CD4-positive, alpha-beta memory T cell (primary cell): Measurements from ENCODE around the gene TMEM154. TPM values are rescaled to one million over a fixed set of nuclear protein-coding genes. Genes with fewer than 3 reads are reported as not detected.
A peak's percentile ranks its signal among the peaks of the same experiment; 100 is the strongest.

Experiments used
- CTCF ChIA-PET: fragments of 350-600 bp; sonication (Branson Sonifier 250); formaldehyde crosslinking; loops from one replicate; lab custom pipeline; 2021; ENCODE audit warnings: inconsistent platforms; ENCODE audit not compliant: partially characterized antibody; lab: Charles Lee
- POLR2A ChIA-PET: fragments of 350-600 bp; sonication (Branson Sonifier 250); formaldehyde crosslinking; loops from one replicate; lab custom pipeline; 2021; ENCODE audit not compliant: partially characterized antibody; lab: Charles Lee
- DNase-seq, 5 donors: peaks; one replicate each; pipeline versions ENCODE4 v3.0.0 to v3.0.0-alpha.2; 2020 to 2022; ENCODE audit warnings: mixed read lengths in 1 of 5
- H3K27ac ChIP-seq: one replicate; pipeline ENCODE4 v1.7.0; 2013; ENCODE audit warnings: low read depth, low read length
- H3K27me3 ChIP-seq: 2 replicates; pipeline ENCODE4 v1.7.0; 2013; ENCODE audit warnings: mild to moderate bottlenecking, low read length, moderate library complexity; ENCODE audit not compliant: insufficient read depth
- H3K36me3 ChIP-seq: 2 replicates; pipeline ENCODE4 v1.7.0; 2013; ENCODE audit warnings: mild to moderate bottlenecking, low read length, moderate library complexity; ENCODE audit not compliant: insufficient read depth
- H3K4me1 ChIP-seq: 2 replicates; pipeline ENCODE4 v1.7.0; 2013; ENCODE audit warnings: mild to moderate bottlenecking, low read length, moderate library complexity; ENCODE audit not compliant: insufficient read depth
- H3K4me3 ChIP-seq, 2 donors: one replicate each; pipeline ENCODE4 v1.7.0; 2013; ENCODE audit warnings: low read length in 2 of 2, mild to moderate bottlenecking in 1 of 2
- H3K9me3 ChIP-seq, 2 donors: one replicate each; pipeline ENCODE4 v1.7.0; 2013; ENCODE audit warnings: low read length in 2 of 2, control low read depth in 1 of 2; ENCODE audit not compliant: control insufficient read depth in 1 of 2
- H3K27ac Mint-ChIP-seq, 7 donors: one replicate each; pipeline ENCODE4 v1.8.0; 2020 to 2021; ENCODE audit warnings: mixed read lengths in 7 of 7, mild to moderate bottlenecking in 6 of 7, inconsistent platforms in 3 of 7, moderate library complexity in 3 of 7
- H3K27me3 Mint-ChIP-seq, 2 donors: one replicate each; pipeline ENCODE4 v1.8.0; 2020 to 2021; ENCODE audit warnings: mixed read lengths in 2 of 2
- H3K36me3 Mint-ChIP-seq, 2 donors: one replicate each; pipeline ENCODE4 v1.8.0; 2020 to 2021; ENCODE audit warnings: mixed read lengths in 2 of 2, inconsistent platforms in 1 of 2, mild to moderate bottlenecking in 1 of 2
- H3K4me1 Mint-ChIP-seq, 4 donors: one replicate each; pipeline ENCODE4 v1.8.0; 2020 to 2021; ENCODE audit warnings: mixed read lengths in 4 of 4, mild to moderate bottlenecking in 1 of 4
- H3K4me3 Mint-ChIP-seq, 8 donors: one replicate each; pipeline ENCODE4 v1.8.0; 2020 to 2021; ENCODE audit warnings: mixed read lengths in 8 of 8, mild to moderate bottlenecking in 7 of 8, moderate library complexity in 6 of 8, inconsistent platforms in 3 of 8
- H3K9me3 Mint-ChIP-seq, 8 donors: one replicate each; pipeline ENCODE4 v1.8.0; 2020 to 2021; ENCODE audit warnings: mixed read lengths in 8 of 8, mild to moderate bottlenecking in 5 of 8, inconsistent platforms in 3 of 8, moderate library complexity in 1 of 8
- intact Hi-C: fragments of 100-400 bp; cut with micrococcal nuclease; formaldehyde crosslinking; loops from one replicate; pipeline ENCODE4 v1.15.1; 2023
- polyA plus RNA-seq, 2 donors: library from polyadenylated mRNA; unstranded; fragments of 300-500 nt; fragmentation: Illumina TruSeq; gene quantifications; one replicate each; pipeline ENCODE4 v1.2.3, GENCODE V29; 2021
- total RNA-seq, 2 experiments: library from RNA; stranded (reverse); gene quantifications; one replicate each; pipeline ENCODE4 v1.2.3, GENCODE V29; 2021

TMEM154 gene, protein sequence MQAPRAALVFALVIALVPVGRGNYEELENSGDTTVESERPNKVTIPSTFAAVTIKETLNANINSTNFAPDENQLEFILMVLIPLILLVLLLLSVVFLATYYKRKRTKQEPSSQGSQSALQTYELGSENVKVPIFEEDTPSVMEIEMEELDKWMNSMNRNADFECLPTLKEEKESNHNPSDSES
- total RNA-seq, result 10 to 100 TPM; 35.2 to 38.6 TPM
- polyA plus RNA-seq, result 10 to 100 TPM; 41.9 to 46.7 TPM

DNA sequence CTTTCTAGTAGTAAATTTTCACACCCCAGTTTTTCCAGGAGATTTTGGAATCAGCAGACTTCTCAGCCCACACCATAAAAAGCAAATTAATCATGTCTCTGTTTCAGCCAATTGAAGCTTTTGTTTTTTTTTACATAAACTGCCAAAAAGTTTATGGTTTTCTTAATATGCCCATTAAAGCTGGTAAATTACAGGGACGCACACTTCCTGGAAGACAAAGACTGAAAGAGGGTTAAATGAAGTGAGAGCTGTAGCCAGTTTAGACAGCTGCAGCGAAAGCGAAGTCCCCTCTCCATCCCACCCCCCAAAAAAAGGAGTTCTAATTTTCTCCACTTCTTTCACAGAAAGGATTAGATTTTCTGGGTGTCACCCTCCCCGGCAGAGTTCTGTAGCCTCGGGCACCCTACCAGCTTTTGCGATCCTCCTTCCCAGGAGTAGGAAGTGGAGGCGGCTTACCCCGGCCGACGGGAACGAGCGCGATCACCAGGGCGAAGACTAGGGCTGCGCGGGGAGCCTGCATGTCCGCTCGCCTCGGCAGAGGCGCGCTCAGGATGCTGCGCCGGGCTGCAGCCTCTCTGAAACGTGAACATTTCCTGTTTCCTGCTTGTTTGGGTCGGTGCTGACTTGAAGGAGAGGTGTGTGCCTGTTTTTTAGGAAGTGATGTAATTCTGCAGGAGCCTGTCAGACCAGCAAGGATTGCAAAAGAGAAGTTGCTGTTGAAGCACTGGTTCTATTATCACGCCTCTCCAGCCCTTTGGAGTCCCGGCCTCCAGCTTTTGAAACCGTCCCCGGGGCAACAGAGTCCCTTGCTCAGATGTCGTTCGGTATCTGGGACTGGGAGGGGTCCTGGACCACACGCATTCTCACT is at the start of gene TMEM154:
TMEM154 (minus strand) TSS at position 584 of the 868 bp plus-strand sequence; CDS start at position 520, 64 bp downstream.
- intact Hi-C loops, result loop anchor here (1.0 to 2.0 kb wide), 4 partner anchors 18 to 178 kb away; partner anchors contain the start of genes ARFIP1, FBXW7 and TIGD4
- Mint-ChIP-seq H3K9me3 (no peaks in the 10 kb centered on the region), H3K36me3 (peaks cover 9 to 13% of the 10 kb centered on the region in 2 donors), H3K4me3 (peak within 1 kb of the TSS; percentile 91 to 97 (median 96)), H3K4me1 (peaks cover 36 to 55% (median 47%) of the 10 kb centered on the region in 4 donors), H3K27me3 (no peaks in the 10 kb centered on the region), H3K27ac (peak within 1 kb of the TSS; percentile 90 to 98 (median 96))
- Histone ChIP-seq H3K27ac (peak within 1 kb of the TSS; percentile 69), H3K36me3 (no peaks in the 10 kb centered on the region), H3K4me1 (peaks cover 47% of the 10 kb centered on the region), H3K4me3 (peak within 1 kb of the TSS; percentile 30 to 62), H3K9me3 (no peaks in the 10 kb centered on the region), H3K27me3 (no peaks in the 10 kb centered on the region)
- ChIA-PET CTCF (interaction anchor here (0.7 to 3.7 kb wide), 8 partner anchors 25 to 179 kb away, joined by 3 to 21 read pairs (median 6); no protein-coding TSS in a partner anchor), POLR2A (interaction anchor here (0.5 to 4.3 kb wide), 21 partner anchors 9 to 787 kb away, joined by 3 to 36 read pairs (median 3); partner anchors contain the start of genes ARFIP1, FBXW7, TIGD4 and TMEM131L)
- DNase-seq, result peak; percentile 78 to 82 (median 81)

DNA sequence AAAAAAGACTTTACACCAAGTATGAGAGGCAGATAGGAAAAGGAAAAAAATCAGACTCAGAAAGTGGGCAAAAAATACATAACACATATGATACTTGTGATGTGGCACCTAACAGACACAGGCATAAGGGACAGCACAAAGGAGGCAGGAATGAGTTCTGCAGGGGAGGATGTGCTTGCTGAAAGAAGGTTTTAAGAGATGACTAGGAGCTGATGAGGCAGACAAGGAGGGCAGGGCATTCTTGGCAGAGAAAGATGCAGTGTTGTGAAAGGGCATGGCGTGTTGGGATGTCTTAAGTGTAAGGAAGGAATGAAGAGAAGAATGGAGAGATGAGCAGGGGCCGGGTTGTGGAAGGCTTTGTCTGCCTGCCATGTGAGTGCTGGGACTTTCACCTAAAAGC is 49.7 kb upstream of the TMEM154 start:
- Histone ChIP-seq H3K27ac (no peak overlapping the region), H3K4me1 (no peaks in the 10 kb centered on the region), H3K27me3 (no peaks in the 10 kb centered on the region), H3K4me3 (no peak overlapping the region), H3K36me3 (no peaks in the 10 kb centered on the region), H3K9me3 (no peaks in the 10 kb centered on the region)
- intact Hi-C loops, result no loop called here
- ChIA-PET POLR2A (no interaction called here), CTCF (interaction anchor here (1.0 to 1.2 kb wide), 2 partner anchors 8 to 227 kb away, joined by 3 read pairs; no protein-coding TSS in a partner anchor)
- H3K27ac Mint-ChIP-seq, result no peak overlapping the region
- H3K4me1 Mint-ChIP-seq, result no peaks in the 10 kb centered on the region
- H3K36me3 Mint-ChIP-seq, result no peaks in the 10 kb centered on the region
- H3K4me3 Mint-ChIP-seq, result no peak overlapping the region
- no peak for DNase-seq
- peaks cover 0 to 1% (median 0%) of the 10 kb centered on the region in 8 donors for H3K9me3 Mint-ChIP-seq
- peaks cover 2 to 9% of the 10 kb centered on the region in 2 donors for H3K27me3 Mint-ChIP-seq

DNA sequence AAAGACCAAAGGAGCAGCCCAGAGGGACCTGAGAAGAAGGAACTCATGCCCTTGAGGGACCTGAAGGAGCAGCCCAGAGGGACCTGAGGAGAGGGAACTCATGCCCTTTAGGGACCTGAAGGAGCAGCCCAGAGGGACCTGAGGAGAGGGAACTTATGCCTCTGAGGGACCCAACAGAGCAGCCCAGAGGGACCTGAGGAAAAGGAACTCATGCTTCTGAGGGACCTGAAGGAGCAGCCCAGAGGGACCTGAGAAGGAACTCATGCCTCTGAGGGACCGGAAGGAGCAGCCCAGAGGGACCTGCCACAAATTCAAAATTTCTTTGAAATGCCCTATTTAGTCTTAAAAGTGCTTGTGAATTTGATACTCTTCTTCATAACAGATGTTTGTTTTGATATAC is 48.5 kb upstream of the TMEM154 start:
- Mint-ChIP-seq H3K36me3 (no peaks in the 10 kb centered on the region), H3K9me3 (peaks cover 0 to 1% (median 0%) of the 10 kb centered on the region in 8 donors), H3K4me3 (no peak overlapping the region), H3K27ac (no peak overlapping the region), H3K4me1 (no peaks in the 10 kb centered on the region), H3K27me3 (peaks cover 2 to 9% of the 10 kb centered on the region in 2 donors)
- Histone ChIP-seq H3K4me3 (no peak overlapping the region), H3K27me3 (no peaks in the 10 kb centered on the region), H3K4me1 (no peaks in the 10 kb centered on the region), H3K27ac (no peak overlapping the region), H3K36me3 (no peaks in the 10 kb centered on the region), H3K9me3 (no peaks in the 10 kb centered on the region)
- intact Hi-C loops, result no loop called here
- CTCF ChIA-PET, result interaction anchor here (1.0 to 2.2 kb wide), 2 partner anchors 87 to 227 kb away, joined by 3 to 7 read pairs; no protein-coding TSS in a partner anchor
- POLR2A ChIA-PET, result no interaction called here
- no peak for DNase-seq

DNA sequence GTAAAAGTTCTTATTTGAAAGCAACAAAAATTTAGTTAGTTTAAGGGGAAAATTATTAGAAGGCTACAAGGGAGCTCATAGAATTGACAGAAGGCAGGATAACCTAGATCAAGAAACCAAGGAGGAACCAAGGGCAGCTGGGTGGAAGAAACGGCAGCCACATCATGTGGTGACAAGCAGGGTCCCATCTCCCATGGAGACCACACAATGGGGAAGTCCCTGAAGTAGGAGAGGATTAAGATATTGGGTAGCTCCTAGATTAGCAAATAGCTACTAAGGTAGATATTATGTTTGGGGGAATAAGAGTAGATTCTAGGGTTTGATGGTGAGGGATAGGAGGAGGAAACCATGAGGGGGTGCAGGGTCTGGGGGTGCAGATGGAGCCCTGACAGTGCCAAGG is 48.0 kb upstream of the TMEM154 start:
- H3K4me1 ChIP-seq, result no peaks in the 10 kb centered on the region
- POLR2A ChIA-PET, result no interaction called here
- peaks cover 2 to 11% of the 10 kb centered on the region in 2 donors for H3K27me3 Mint-ChIP-seq
- H3K4me3 Mint-ChIP-seq, result no peak overlapping the region
- H3K36me3 Mint-ChIP-seq, result no peaks in the 10 kb centered on the region
- H3K27ac ChIP-seq, result no peak overlapping the region
- H3K27me3 ChIP-seq, result no peaks in the 10 kb centered on the region
- no peaks in the 10 kb centered on the region for H3K9me3 ChIP-seq
- no peaks in the 10 kb centered on the region for H3K9me3 Mint-ChIP-seq
- H3K36me3 ChIP-seq, result no peaks in the 10 kb centered on the region
- DNase-seq, result no peak
- no peak overlapping the region for H3K4me3 ChIP-seq
- no peak overlapping the region for H3K27ac Mint-ChIP-seq
- no peaks in the 10 kb centered on the region for H3K4me1 Mint-ChIP-seq
- CTCF ChIA-PET, result interaction anchor here (1.0 to 2.2 kb wide), 2 partner anchors 86 to 227 kb away, joined by 3 to 7 read pairs; no protein-coding TSS in a partner anchor
- intact Hi-C loops, result no loop called here

DNA sequence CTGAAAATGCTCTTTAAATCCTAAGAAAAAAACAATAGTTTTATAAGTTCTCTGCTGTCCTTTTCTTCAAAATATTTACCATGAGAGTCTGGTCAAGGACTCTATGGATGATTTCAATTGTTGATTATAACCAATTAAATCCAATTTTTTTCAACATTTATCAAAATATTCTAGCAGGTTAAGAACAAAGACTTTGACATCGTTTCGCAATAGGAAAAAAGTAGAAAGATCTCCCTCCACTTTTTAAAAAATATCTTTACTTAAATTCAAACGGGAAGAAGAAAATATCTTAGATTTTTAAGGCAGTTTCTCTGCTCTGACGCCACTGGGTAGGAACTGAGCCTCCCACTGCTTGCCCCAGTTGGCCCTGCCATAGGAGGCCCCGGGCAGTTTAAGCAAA is 44.7 kb upstream of the TMEM154 start:
- CTCF ChIA-PET, result no interaction called here
- H3K36me3 Mint-ChIP-seq, result no peaks in the 10 kb centered on the region

DNA sequence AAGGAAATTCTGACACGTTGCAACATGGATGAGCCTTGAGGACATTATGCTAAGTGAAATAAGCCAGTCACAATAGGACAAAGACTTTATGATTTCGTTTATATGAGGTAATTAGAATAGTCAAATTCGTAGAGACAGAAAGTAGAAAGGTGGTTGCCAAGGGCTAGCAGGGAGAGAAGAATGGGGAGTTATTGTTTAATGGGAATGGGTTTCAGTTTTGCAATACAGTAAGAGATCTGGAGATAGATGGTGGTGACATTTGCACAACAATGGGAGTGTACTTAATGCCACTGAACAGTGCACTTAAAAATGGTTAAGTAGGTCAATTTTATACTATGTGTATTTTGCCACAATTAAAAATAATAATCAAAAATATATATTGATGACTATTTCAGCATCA is 43.4 kb upstream of the TMEM154 start:
- no peaks in the 10 kb centered on the region for H3K36me3 ChIP-seq
- H3K4me1 ChIP-seq, result no peaks in the 10 kb centered on the region
- CTCF ChIA-PET, result interaction anchor here (1.1 to 1.7 kb wide), 2 partner anchors 10 to 13 kb away, joined by 3 to 6 read pairs; no protein-coding TSS in a partner anchor
- Mint-ChIP-seq H3K27ac (no peak overlapping the region), H3K36me3 (no peaks in the 10 kb centered on the region), H3K4me3 (no peak overlapping the region), H3K9me3 (no peaks in the 10 kb centered on the region), H3K4me1 (no peaks in the 10 kb centered on the region), H3K27me3 (peaks cover 3 to 11% of the 10 kb centered on the region in 2 donors)
- H3K27me3 ChIP-seq, result no peaks in the 10 kb centered on the region
- no peak for DNase-seq
- POLR2A ChIA-PET, result no interaction called here
- no peak overlapping the region for H3K4me3 ChIP-seq
- H3K27ac ChIP-seq, result no peak overlapping the region
- intact Hi-C loops, result no loop called here
- H3K9me3 ChIP-seq, result no peaks in the 10 kb centered on the region

More for the DNA sequence above, 44.7 kb upstream of the TMEM154 start:
- Histone ChIP-seq H3K4me1 (no peaks in the 10 kb centered on the region), H3K27ac (no peak overlapping the region), H3K4me3 (no peak overlapping the region), H3K9me3 (no peaks in the 10 kb centered on the region), H3K36me3 (no peaks in the 10 kb centered on the region), H3K27me3 (no peaks in the 10 kb centered on the region)
- Mint-ChIP-seq H3K9me3 (no peaks in the 10 kb centered on the region), H3K27me3 (peaks cover 3 to 11% of the 10 kb centered on the region in 2 donors), H3K4me1 (no peaks in the 10 kb centered on the region), H3K4me3 (no peak overlapping the region), H3K27ac (no peak overlapping the region)
- intact Hi-C loops, result no loop called here
- POLR2A ChIA-PET, result no interaction called here
- no peak for DNase-seq
